Stomach (tissue), 9 donors: Measurements from ENCODE around the gene KRT7. TPM values are rescaled to one million over a fixed set of nuclear protein-coding genes. Genes with fewer than 3 reads are reported as not detected.
"Not testable (repeated sequence)": the region's sequence is repeated elsewhere in the genome, so short reads cannot be mapped to it uniquely, and the experiment has no call there.

Experiments
- DNase-seq, 2 donors: peaks; one replicate each; pipeline versions ENCODE4 v3.0.0 to v3.0.0-alpha.2; 2013 to 2019
- H3K27ac ChIP-seq, 5 donors: fragments of 200-600 bp in 4 of 5; sonication (generic) in 4 of 5; one replicate each; pipeline ENCODE4 v1.5.1; 2013 to 2019; ENCODE audit warnings: mild to moderate bottlenecking in 1 of 5, moderate library complexity in 1 of 5
- H3K27me3 ChIP-seq, 3 donors: fragments of 200-600 bp; sonication (generic); one replicate each; pipeline ENCODE4 v1.5.1; 2017 to 2019; ENCODE audit warnings: mixed run types in 1 of 3
- H3K36me3 ChIP-seq, 4 donors: fragments of 200-600 bp; sonication (generic); 1 replicate in 3 of 4; 2 replicates in 1 of 4; pipeline ENCODE4 v1.5.1; 2016 to 2019
- H3K4me1 ChIP-seq, 4 donors: fragments of 200-600 bp; sonication (generic); one replicate each; pipeline ENCODE4 v1.5.1; 2016 to 2019
- H3K4me3 ChIP-seq, 4 donors: fragments of 200-600 bp; sonication (generic) in 3 of 4; one replicate each; pipeline ENCODE4 v1.5.1; 2016 to 2019; ENCODE audit warnings: mild to moderate bottlenecking in 1 of 4
- H3K9me3 ChIP-seq, 4 donors: fragments of 200-600 bp; sonication (generic); one replicate each; pipeline ENCODE4 v1.5.1; 2016 to 2019
- CTCF ChIP-seq, 7 experiments: fragments of 450-650 bp in 4 of 7; fragments of 200-600 bp in 3 of 7; sonication (generic) in 3 of 7; IDR thresholded peaks; one replicate each; pipeline ENCODE4 v1.5.1; 2016 to 2019; ENCODE audit warnings: antibody characterized with exemption in 7 of 7, control low read depth in 2 of 7, mild to moderate bottlenecking in 1 of 7
- EP300 ChIP-seq: sonication (generic); formaldehyde crosslinking; IDR thresholded peaks from one replicate; pipeline ENCODE4 v1.6.1; 2017; ENCODE audit warnings: antibody characterized with exemption
- POLR2A ChIP-seq, 4 donors: fragments of 450-650 bp; IDR thresholded peaks; one replicate each; pipeline ENCODE4 v1.6.1; 2016; ENCODE audit warnings: antibody characterized with exemption in 4 of 4, control low read depth in 2 of 4, mild to moderate bottlenecking in 1 of 4, moderate library complexity in 1 of 4
- POLR2AphosphoS5 ChIP-seq, 3 donors: sonication (generic); formaldehyde crosslinking; IDR thresholded peaks; one replicate each; pipeline ENCODE4 v1.6.1; 2016; ENCODE audit warnings: antibody characterized with exemption in 3 of 3
- WGBS, 5 donors: extraction: QIAGEN DNeasy Blood & Tissue Kit in 3 of 5; methylation state at CpG; one replicate each; pipeline versions ENCODE4 v1.1.5 to v1.1.7; 2013 to 2018; 5-methylcytosine and 5-hydroxymethylcytosine counted together
- intact Hi-C: fragments of 100-400 bp; cut with DNase I; formaldehyde crosslinking; loops from one replicate; pipeline ENCODE4 v1.15.1; 2023; ENCODE audit warnings: low total_unique reads
- polyA plus RNA-seq, 3 donors: library from polyadenylated mRNA; stranded (reverse); fragments of 200-250 nt; gene quantifications; one replicate each; pipeline ENCODE4 v1.2.3, GENCODE V29; 2013
- total RNA-seq, 5 donors: library from RNA; depleted of rRNA; stranded (reverse); fragments of >200 nt; gene quantifications; one replicate each; pipeline versions ENCODE4 v1.1.0 to v1.2.3, GENCODE V29; 2014 to 2016
- donor health status: healthy with polysubstance abuse.
- donor health status: Bipolar disorder and iron deficiency.
- donor health status: healthy.

KRT7 gene
- total and polyA plus RNA-seq, 8 donors: 6.4 to 214 (median 117) TPM; not detected in 2

- whole genome bisulfite sequencing, 5 donors: no CpG with 5 or more reads among the region's 5 CpGs
- intact Hi-C loops, H3K4me1 ChIP-seq: not testable (repeated sequence)
These were observed 57.6 kb downstream of the KRT7 start for GRCh38 chr12:52290483-52291134.

GRCh38 chr12:52291267-52291935 is 58.4 kb downstream of the KRT7 start, which contains the start of gene KRT81:
TSS of gene KRT81 (minus strand) at chr12:52291534. CDS start at chr12:52291465, 69 bp downstream.
- no peaks in the 10 kb centered on the region for H3K4me1 ChIP-seq
- 34 to 73% (median 53%) methylated on average over 10 to 22 of the region's 32 CpGs for WGBS, 5 donors
- no peaks in the 10 kb centered on the region for H3K9me3 ChIP-seq
- no peak for TF ChIP-seq POLR2A (IDR thresholded peaks at IDR 0.05)
- TF ChIP-seq POLR2AphosphoS5 (IDR thresholded peaks at IDR 0.05): no peak
- TF ChIP-seq EP300: no peak
- TF ChIP-seq CTCF (IDR thresholded peaks at IDR 0.05): no peak
- no peak within 1 kb of the TSS for H3K27ac ChIP-seq
- intact Hi-C loops: no loop called here
- H3K27me3 ChIP-seq: peaks cover 0 to 30% (median 7%) of the 10 kb centered on the region in 3 donors
- H3K4me3 ChIP-seq: no peak within 1 kb of the TSS
- no peaks in the 10 kb centered on the region for H3K36me3 ChIP-seq
- DNase-seq: peak in 1 of 2 donors; percentile 11

More at GRCh38 chr12:52290483-52291134, 57.6 kb downstream of the KRT7 start:
- H3K9me3 ChIP-seq, H3K36me3 ChIP-seq, DNase-seq, H3K27ac ChIP-seq, H3K4me3 ChIP-seq: not testable (repeated sequence)
- peaks cover 0 to 22% (median 7%) of the 10 kb centered on the region in 3 donors for H3K27me3 ChIP-seq

- Histone ChIP-seq H3K9me3 (no peaks in the 10 kb centered on the region), H3K27ac (no peak overlapping the region), H3K36me3 (no peaks in the 10 kb centered on the region), H3K4me3 (no peak overlapping the region), H3K27me3 (peaks cover 0 to 30% (median 7%) of the 10 kb centered on the region in 3 donors), H3K4me1 (no peaks in the 10 kb centered on the region)
- no peak for DNase-seq
- TF ChIP-seq EP300 (no peak), POLR2A (IDR thresholded peaks at IDR 0.05) (no peak), CTCF (IDR thresholded peaks at IDR 0.05) (no peak), POLR2AphosphoS5 (IDR thresholded peaks at IDR 0.05) (no peak)
- intact Hi-C loops: no loop called here
- 79 to 95% (median 86%) methylated on average over 1 of the region's 1 CpG for WGBS, 5 donors
These were observed 60.9 kb downstream of the KRT7 start for GRCh38 chr12:52293926-52294325.

GRCh38 chr12:52294803-52295202 is 61.8 kb downstream of the KRT7 start:
- Histone ChIP-seq H3K4me3 (no peak overlapping the region), H3K36me3 (no peaks in the 10 kb centered on the region), H3K9me3 (no peaks in the 10 kb centered on the region), H3K27ac (no peak overlapping the region), H3K4me1 (no peaks in the 10 kb centered on the region), H3K27me3 (peaks cover 0 to 30% (median 7%) of the 10 kb centered on the region in 3 donors)
- 37 to 53% (median 48%) methylated on average over 1 of the region's 1 CpG for WGBS, 5 donors
- no peak for TF ChIP-seq EP300
- no peak for TF ChIP-seq POLR2AphosphoS5 (IDR thresholded peaks at IDR 0.05)
- TF ChIP-seq POLR2A (IDR thresholded peaks at IDR 0.05): no peak
- TF ChIP-seq CTCF (IDR thresholded peaks at IDR 0.05): no peak
- intact Hi-C loops: no loop called here
- DNase-seq: no peak

GRCh38 chr12:52295663-52296062 is 62.6 kb downstream of the KRT7 start:
- Histone ChIP-seq H3K4me3 (no peak overlapping the region), H3K9me3 (no peaks in the 10 kb centered on the region), H3K27me3 (peaks cover 0 to 30% (median 7%) of the 10 kb centered on the region in 3 donors), H3K4me1 (no peaks in the 10 kb centered on the region), H3K36me3 (no peaks in the 10 kb centered on the region), H3K27ac (no peak overlapping the region)
- intact Hi-C loops: no loop called here
- no peak for TF ChIP-seq POLR2AphosphoS5 (IDR thresholded peaks at IDR 0.05)
- TF ChIP-seq EP300: no peak
- TF ChIP-seq POLR2A (IDR thresholded peaks at IDR 0.05): no peak
- TF ChIP-seq CTCF (IDR thresholded peaks at IDR 0.05): no peak
- DNase-seq: no peak
- WGBS, 5 donors: 70 to 83% (median 77%) methylated on average over 1 of the region's 1 CpG
